ENCODE measurements around the gene ACMSD. TPM values are rescaled to one million over a fixed set of nuclear protein-coding genes. Genes with fewer than 3 reads are reported as not detected.

ACMSD gene
- total RNA-seq, 2 experiments from 2014 or later, result not detected

GRCh38 chr2:134792186-134792585 lies 46.2 kb upstream of the ACMSD start:
- Histone ChIP-seq H3K9me2 (ENCODE audit: insufficient read depth, low read length) (no peaks in the 10 kb centered on the region), H3K36me3 (ENCODE audit: insufficient read depth, low read length) (no peaks in the 10 kb centered on the region), H3K4me2 (ENCODE audit: low read length) (no peak overlapping the region), H3K27ac (ENCODE audit: low read depth, low read length, poor library complexity, severe bottlenecking) (no peak overlapping the region), H3K9me3 (ENCODE audit: low read length) (no peaks in the 10 kb centered on the region), H3K4me1 (ENCODE audit: insufficient read depth, low read length, poor library complexity, severe bottlenecking) (no peaks in the 10 kb centered on the region), H2AFZ (ENCODE audit: low read length) (no peak overlapping the region), H4K20me1 (ENCODE audit: insufficient read depth, low read length) (no peaks in the 10 kb centered on the region), H3K4me3 (ENCODE audit: low read depth, low read length, poor library complexity, severe bottlenecking) (no peak overlapping the region), H3K79me2 (ENCODE audit: insufficient read depth, low read depth, low read length) (no peaks in the 10 kb centered on the region)
- POLR2A ChIA-PET, result no interaction called here
- no peak for TF ChIP-seq CTCF (conservative IDR thresholded peaks at IDR 0.05; ENCODE audit: low read length)
- TF ChIP-seq EZH2phosphoT487 (IDR thresholded peaks at IDR 0.05; ENCODE audit: borderline replicate concordance, low read depth, low read length), result no peak
- CTCF ChIA-PET (ENCODE audit: unreplicated experiment), result no interaction called here
- intact Hi-C loops (cut with micrococcal nuclease; ENCODE audit: unreplicated experiment), result no loop called here
- DNase-seq (ENCODE audit: low spot score), result no peak
- BruUV-seq (replicated peaks), result no TSS peak

- intact Hi-C loops (cut with micrococcal nuclease; ENCODE audit: unreplicated experiment), result no loop called here
- POLR2A ChIA-PET, result no interaction called here
- H3K9me2 ChIP-seq (ENCODE audit: insufficient read depth, low read length), result no peaks in the 10 kb centered on the region
- no peaks in the 10 kb centered on the region for H3K9me3 ChIP-seq (ENCODE audit: low read length)
- H3K4me3 ChIP-seq (ENCODE audit: low read depth, low read length, poor library complexity, severe bottlenecking), result no peak overlapping the region
- no peaks in the 10 kb centered on the region for H4K20me1 ChIP-seq (ENCODE audit: insufficient read depth, low read length)
- DNase-seq (ENCODE audit: low spot score), result no peak
- no peaks in the 10 kb centered on the region for H3K4me1 ChIP-seq (ENCODE audit: insufficient read depth, low read length, poor library complexity, severe bottlenecking)
- CTCF ChIA-PET (ENCODE audit: unreplicated experiment), result no interaction called here
- no peak overlapping the region for H3K27ac ChIP-seq (ENCODE audit: low read depth, low read length, poor library complexity, severe bottlenecking)
- no peak for TF ChIP-seq CTCF (conservative IDR thresholded peaks at IDR 0.05; ENCODE audit: low read length)
- no TSS peak for BruUV-seq (replicated peaks)
- no peak overlapping the region for H3K4me2 ChIP-seq (ENCODE audit: low read length)
- no peaks in the 10 kb centered on the region for H3K79me2 ChIP-seq (ENCODE audit: insufficient read depth, low read depth, low read length)
- H2AFZ ChIP-seq (ENCODE audit: low read length), result no peak overlapping the region
- H3K36me3 ChIP-seq (ENCODE audit: insufficient read depth, low read length), result no peaks in the 10 kb centered on the region
Measured at GRCh38 chr2:134795765-134796164, 42.7 kb upstream of the ACMSD start.

- intact Hi-C loops (cut with micrococcal nuclease; ENCODE audit: unreplicated experiment), result no loop called here
- CTCF ChIA-PET (ENCODE audit: unreplicated experiment), result no interaction called here
Measured at GRCh38 chr2:134796373-134796772, 42.0 kb upstream of the ACMSD start.

More at GRCh38 chr2:134796373-134796772, 42.0 kb upstream of the ACMSD start:
- Histone ChIP-seq H3K27ac (ENCODE audit: low read depth, low read length, poor library complexity, severe bottlenecking) (no peak overlapping the region), H2AFZ (ENCODE audit: low read length) (no peak overlapping the region), H3K4me3 (ENCODE audit: low read depth, low read length, poor library complexity, severe bottlenecking) (no peak overlapping the region), H3K9me3 (ENCODE audit: low read length) (no peaks in the 10 kb centered on the region), H4K20me1 (ENCODE audit: insufficient read depth, low read length) (no peaks in the 10 kb centered on the region), H3K9me2 (ENCODE audit: insufficient read depth, low read length) (no peaks in the 10 kb centered on the region), H3K36me3 (ENCODE audit: insufficient read depth, low read length) (no peaks in the 10 kb centered on the region), H3K79me2 (ENCODE audit: insufficient read depth, low read depth, low read length) (no peaks in the 10 kb centered on the region), H3K4me2 (ENCODE audit: low read length) (no peak overlapping the region), H3K4me1 (ENCODE audit: insufficient read depth, low read length, poor library complexity, severe bottlenecking) (no peaks in the 10 kb centered on the region)
- DNase-seq (ENCODE audit: low spot score), result no peak
- POLR2A ChIA-PET, result no interaction called here
- TF ChIP-seq CTCF (conservative IDR thresholded peaks at IDR 0.05; ENCODE audit: low read length) (no peak), EZH2phosphoT487 (IDR thresholded peaks at IDR 0.05; ENCODE audit: borderline replicate concordance, low read depth, low read length) (no peak)
- no TSS peak for BruUV-seq (replicated peaks)

All from OCI-LY7 (cell line).